Ishikawa (cell line): ENCODE measurements around the gene SMIM22.

ENCODE experiments used
- CEBPB ChIP-seq: IDR thresholded peaks from 2 replicates; pipeline ENCODE4 v1.6.1; 2012
- CREB1 ChIP-seq: IDR thresholded peaks from 2 replicates; pipeline ENCODE4 v1.6.1; 2012; ENCODE audit warnings: low read depth
- EGR1 ChIP-seq: IDR thresholded peaks from 2 replicates; pipeline ENCODE4 v1.6.1; 2012
- EP300 ChIP-seq: IDR thresholded peaks from 2 replicates; pipeline ENCODE4 v1.6.1; 2012; ENCODE audit warnings: borderline replicate concordance
- FOXM1 ChIP-seq: IDR thresholded peaks from 2 replicates; pipeline ENCODE4 v1.6.1; 2012; ENCODE audit warnings: low read depth, borderline replicate concordance
- MAX ChIP-seq: IDR thresholded peaks from 2 replicates; pipeline ENCODE4 v1.6.1; 2012
- NFIC ChIP-seq: IDR thresholded peaks from 2 replicates; pipeline ENCODE4 v1.6.1; 2012
- RAD21 ChIP-seq: IDR thresholded peaks from 2 replicates; pipeline ENCODE4 v1.6.1; 2012; ENCODE audit warnings: low read depth
- TAF1 ChIP-seq: IDR thresholded peaks from 2 replicates; pipeline ENCODE4 v1.6.1; 2012; ENCODE audit warnings: low read depth, mild to moderate bottlenecking
- TCF12 ChIP-seq: IDR thresholded peaks from 2 replicates; pipeline ENCODE4 v1.6.1; 2012; ENCODE audit warnings: low read depth
- TEAD4 ChIP-seq: IDR thresholded peaks from 2 replicates; pipeline ENCODE4 v1.6.1; 2012
- YY1 ChIP-seq: IDR thresholded peaks from 2 replicates; pipeline ENCODE4 v1.6.1; 2012; ENCODE audit warnings: low read depth
- ZBTB7A ChIP-seq: IDR thresholded peaks from 2 replicates; pipeline ENCODE4 v1.6.1; 2012; ENCODE audit warnings: low read depth
- TF ChIP-seq, protein P1 (sequence below): IDR thresholded peaks from 2 replicates; pipeline ENCODE4 v1.6.1; 2012
- TF ChIP-seq, protein P2 (sequence below): IDR thresholded peaks from 2 replicates; pipeline ENCODE4 v1.6.1; 2012; ENCODE audit warnings: low read depth, mild to moderate bottlenecking

Gene SMIM22

DNA sequence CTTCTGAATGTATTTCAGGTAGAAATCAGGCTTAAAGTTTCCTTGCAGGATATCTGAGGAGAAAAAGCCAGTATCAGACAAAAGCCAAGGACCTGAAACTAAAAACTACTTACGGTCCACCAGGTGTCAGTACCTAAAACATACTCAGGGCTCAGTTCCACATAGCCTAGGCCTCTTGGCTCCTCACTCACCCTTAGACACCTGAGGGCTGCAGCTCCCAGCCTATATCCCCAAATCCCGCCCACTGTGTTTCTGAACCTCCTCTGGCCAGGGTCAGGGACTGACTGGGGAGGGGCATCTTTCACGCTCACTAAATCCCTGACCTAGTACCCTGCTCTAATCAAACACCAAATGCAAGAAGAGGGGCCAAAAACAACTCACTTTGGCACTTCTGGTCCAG, 16.1 kb downstream of the SMIM22 start:
- TF ChIP-seq CEBPB (no peak), RAD21 (no peak), TEAD4 (no peak)

DNA sequence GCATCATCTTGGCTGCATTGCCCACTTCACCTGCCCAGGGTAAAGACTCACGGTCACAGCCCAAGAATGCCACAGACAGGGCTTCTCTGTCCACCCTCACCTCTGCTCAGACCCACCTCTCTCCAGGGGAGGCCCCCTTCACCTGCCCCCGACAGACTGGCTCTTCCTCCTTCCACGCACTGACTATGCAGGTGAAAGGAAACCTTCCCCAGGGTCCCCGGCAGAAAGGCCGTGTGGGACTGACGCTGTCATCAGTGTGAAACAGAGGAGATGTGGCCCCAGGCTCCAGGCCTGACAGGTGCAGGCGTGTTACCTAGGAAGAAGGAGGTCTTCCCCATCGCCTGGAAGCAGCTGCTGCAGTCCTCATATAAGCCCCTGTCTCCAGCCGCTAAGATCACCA, 16.6 kb downstream of the SMIM22 start:
- TF ChIP-seq RAD21 = no peak
- TF ChIP-seq CEBPB = no peak
- TF ChIP-seq NFIC = no peak
- no peak for TF ChIP-seq EP300
- no peak for TF ChIP-seq FOXM1
- TF ChIP-seq TAF1 = no peak
- TF ChIP-seq, protein P1, sequence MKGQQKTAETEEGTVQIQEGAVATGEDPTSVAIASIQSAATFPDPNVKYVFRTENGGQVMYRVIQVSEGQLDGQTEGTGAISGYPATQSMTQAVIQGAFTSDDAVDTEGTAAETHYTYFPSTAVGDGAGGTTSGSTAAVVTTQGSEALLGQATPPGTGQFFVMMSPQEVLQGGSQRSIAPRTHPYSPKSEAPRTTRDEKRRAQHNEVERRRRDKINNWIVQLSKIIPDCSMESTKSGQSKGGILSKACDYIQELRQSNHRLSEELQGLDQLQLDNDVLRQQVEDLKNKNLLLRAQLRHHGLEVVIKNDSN = no peak
- TF ChIP-seq TEAD4 = no peak
- no peak for TF ChIP-seq ZBTB7A
- TF ChIP-seq MAX = no peak
- TF ChIP-seq YY1 = no peak
- TF ChIP-seq CREB1 = no peak

DNA sequence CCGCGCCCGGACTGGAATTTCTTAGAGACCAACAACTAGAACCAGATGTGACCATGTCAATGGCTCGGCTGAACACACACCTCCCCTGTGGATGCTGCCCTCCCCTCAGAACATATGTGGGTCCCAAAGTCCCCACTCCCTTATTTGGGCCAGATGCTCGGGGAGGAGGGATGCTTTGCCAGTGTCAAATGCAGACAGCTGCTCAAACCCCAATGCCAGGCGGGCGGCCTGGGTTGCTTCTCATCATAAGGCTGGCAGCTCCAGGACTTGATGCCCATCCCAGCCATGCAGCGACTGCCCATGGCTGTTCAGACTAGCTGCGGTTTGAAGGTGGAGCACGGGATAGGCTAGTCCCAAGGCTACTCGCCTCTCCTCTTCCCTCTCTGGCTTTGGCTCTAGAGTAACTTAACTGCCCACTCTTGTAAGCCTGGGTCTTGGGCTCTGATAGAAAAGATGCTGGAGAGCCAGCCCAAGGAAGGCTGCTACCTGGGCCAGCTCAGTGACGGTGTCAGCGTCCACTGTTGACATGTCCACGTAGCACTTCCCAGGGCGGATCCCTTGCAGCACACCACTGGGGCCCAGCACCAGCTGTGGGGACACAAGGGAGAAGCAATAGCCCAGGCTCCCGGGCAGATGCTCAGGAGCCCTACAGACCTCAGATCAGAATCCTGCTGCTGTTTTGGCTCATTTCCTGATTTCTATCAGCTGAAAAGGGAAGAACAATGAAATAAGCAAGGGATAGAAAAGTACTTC, 18.3 kb downstream of the SMIM22 start:
- no peak for TF ChIP-seq EP300
- TF ChIP-seq MAX = no peak
- TF ChIP-seq EGR1 = no peak
- TF ChIP-seq, protein P1 = no peak
- TF ChIP-seq, protein P2, sequence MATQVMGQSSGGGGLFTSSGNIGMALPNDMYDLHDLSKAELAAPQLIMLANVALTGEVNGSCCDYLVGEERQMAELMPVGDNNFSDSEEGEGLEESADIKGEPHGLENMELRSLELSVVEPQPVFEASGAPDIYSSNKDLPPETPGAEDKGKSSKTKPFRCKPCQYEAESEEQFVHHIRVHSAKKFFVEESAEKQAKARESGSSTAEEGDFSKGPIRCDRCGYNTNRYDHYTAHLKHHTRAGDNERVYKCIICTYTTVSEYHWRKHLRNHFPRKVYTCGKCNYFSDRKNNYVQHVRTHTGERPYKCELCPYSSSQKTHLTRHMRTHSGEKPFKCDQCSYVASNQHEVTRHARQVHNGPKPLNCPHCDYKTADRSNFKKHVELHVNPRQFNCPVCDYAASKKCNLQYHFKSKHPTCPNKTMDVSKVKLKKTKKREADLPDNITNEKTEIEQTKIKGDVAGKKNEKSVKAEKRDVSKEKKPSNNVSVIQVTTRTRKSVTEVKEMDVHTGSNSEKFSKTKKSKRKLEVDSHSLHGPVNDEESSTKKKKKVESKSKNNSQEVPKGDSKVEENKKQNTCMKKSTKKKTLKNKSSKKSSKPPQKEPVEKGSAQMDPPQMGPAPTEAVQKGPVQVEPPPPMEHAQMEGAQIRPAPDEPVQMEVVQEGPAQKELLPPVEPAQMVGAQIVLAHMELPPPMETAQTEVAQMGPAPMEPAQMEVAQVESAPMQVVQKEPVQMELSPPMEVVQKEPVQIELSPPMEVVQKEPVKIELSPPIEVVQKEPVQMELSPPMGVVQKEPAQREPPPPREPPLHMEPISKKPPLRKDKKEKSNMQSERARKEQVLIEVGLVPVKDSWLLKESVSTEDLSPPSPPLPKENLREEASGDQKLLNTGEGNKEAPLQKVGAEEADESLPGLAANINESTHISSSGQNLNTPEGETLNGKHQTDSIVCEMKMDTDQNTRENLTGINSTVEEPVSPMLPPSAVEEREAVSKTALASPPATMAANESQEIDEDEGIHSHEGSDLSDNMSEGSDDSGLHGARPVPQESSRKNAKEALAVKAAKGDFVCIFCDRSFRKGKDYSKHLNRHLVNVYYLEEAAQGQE = no peak
- TF ChIP-seq FOXM1 = no peak
- TF ChIP-seq ZBTB7A = no peak
- no peak for TF ChIP-seq RAD21
- no peak for TF ChIP-seq YY1
- TF ChIP-seq CEBPB = no peak
- TF ChIP-seq TCF12 = no peak
- no peak for TF ChIP-seq TEAD4
- TF ChIP-seq TAF1 = no peak
- TF ChIP-seq NFIC = no peak
- no peak for TF ChIP-seq CREB1

GRCh38 chr16:4814046-4814445, 18.9 kb downstream of the SMIM22 start:
- TF ChIP-seq CEBPB = no peak
- no peak for TF ChIP-seq EGR1
- TF ChIP-seq YY1 = no peak
- TF ChIP-seq MAX = no peak
- TF ChIP-seq CREB1 = no peak
- no peak for TF ChIP-seq NFIC
- TF ChIP-seq TAF1 = no peak
- TF ChIP-seq TEAD4 = no peak
- TF ChIP-seq EP300 = no peak
- TF ChIP-seq, protein P1 = no peak
- no peak for TF ChIP-seq FOXM1
- no peak for TF ChIP-seq RAD21
- TF ChIP-seq ZBTB7A = no peak
- TF ChIP-seq, protein P2 = no peak
- no peak for TF ChIP-seq TCF12

- TF ChIP-seq NFIC (no peak), CEBPB (no peak), MAX (no peak), FOXM1 (no peak), YY1 (no peak), TCF12 (no peak), ZBTB7A (no peak), TEAD4 (no peak), CREB1 (no peak), RAD21 (no peak), EP300 (no peak), TAF1 (no peak), EGR1 (no peak)
- TF ChIP-seq, protein P2 = no peak
- TF ChIP-seq, protein P1 = no peak
Observed at GRCh38 chr16:4814542-4815173, 19.5 kb downstream of the SMIM22 start.
